ENCODE measurements around the gene SLC51B. TPM values are rescaled to one million over a fixed set of nuclear protein-coding genes. Genes with fewer than 3 reads are reported as not detected.

The SLC51B gene
- total and polyA plus RNA-seq, 11 donors: 0.08 TPM; not detected in 10

DNA sequence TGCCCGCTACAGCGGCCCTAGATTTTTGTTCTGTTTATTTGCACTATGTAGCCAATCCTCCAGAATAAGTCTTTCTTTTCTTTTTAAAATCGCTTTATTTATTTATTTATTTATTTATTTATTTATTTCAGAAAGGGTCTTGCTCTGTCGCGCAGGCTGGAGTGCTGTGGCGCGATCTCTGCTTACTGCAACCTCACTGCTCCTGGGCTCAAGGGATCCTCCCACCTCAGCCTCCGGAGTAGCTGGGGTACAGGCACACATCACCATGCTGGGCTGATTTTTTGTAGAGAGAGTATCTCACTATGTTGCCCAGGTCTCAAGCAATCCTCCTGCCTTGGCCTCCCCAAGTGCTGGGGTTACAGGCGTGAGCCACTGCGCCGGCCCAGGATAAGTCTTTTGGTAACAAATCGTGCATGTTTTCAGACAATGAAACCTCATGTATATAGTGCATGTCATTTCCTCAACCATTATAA, 15.4 kb upstream of the SLC51B start:
- H3K4me1 ChIP-seq: peaks cover 0 to 35% (median 10%) of the 10 kb centered on the region in 12 donors
- intact Hi-C loops (cut with DNase I): loop anchor here in 8 of 10 donors (1.0 to 10.0 kb wide), 7 partner anchors 39 to 268 kb away; partner anchors contain the start of genes RNU5A-1 (in 2 of the 8) and KBTBD13 (in 1 of the 8)
- peak overlapping the region in 8 of 12 donors; percentile 70 to 90 (median 77) for H3K27ac ChIP-seq
- DNase-seq: no peak
- 61 to 64% (median 63%) methylated on average over 12 of the region's 12 CpGs for WGBS, 4 donors
- peaks cover 0 to 5% (median 0%) of the 10 kb centered on the region in 9 donors for H3K27me3 ChIP-seq
- ATAC-seq: no peak
- TF ChIP-seq, protein P1, sequence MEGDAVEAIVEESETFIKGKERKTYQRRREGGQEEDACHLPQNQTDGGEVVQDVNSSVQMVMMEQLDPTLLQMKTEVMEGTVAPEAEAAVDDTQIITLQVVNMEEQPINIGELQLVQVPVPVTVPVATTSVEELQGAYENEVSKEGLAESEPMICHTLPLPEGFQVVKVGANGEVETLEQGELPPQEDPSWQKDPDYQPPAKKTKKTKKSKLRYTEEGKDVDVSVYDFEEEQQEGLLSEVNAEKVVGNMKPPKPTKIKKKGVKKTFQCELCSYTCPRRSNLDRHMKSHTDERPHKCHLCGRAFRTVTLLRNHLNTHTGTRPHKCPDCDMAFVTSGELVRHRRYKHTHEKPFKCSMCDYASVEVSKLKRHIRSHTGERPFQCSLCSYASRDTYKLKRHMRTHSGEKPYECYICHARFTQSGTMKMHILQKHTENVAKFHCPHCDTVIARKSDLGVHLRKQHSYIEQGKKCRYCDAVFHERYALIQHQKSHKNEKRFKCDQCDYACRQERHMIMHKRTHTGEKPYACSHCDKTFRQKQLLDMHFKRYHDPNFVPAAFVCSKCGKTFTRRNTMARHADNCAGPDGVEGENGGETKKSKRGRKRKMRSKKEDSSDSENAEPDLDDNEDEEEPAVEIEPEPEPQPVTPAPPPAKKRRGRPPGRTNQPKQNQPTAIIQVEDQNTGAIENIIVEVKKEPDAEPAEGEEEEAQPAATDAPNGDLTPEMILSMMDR (IDR thresholded peaks at IDR 0.05): no peak
- no peak for TF ChIP-seq POLR2A (IDR thresholded peaks at IDR 0.05)
- peak overlapping the region in 11 of 12 donors; percentile 61 to 99 (median 90) for H3K4me3 ChIP-seq
- H3K9me3 ChIP-seq: no peaks in the 10 kb centered on the region
- peaks cover 0 to 21% (median 17%) of the 10 kb centered on the region in 9 donors for H3K36me3 ChIP-seq

- WGBS, 4 donors: 28 to 47% (median 34%) methylated on average over 8 to 13 of the region's 13 CpGs
- H3K4me3 ChIP-seq: no peak overlapping the region
- no peaks in the 10 kb centered on the region for H3K36me3 ChIP-seq
- no peak overlapping the region for H3K27ac ChIP-seq
- ATAC-seq (peak; percentile 55 to 81 (median 74)), DNase-seq (peak; percentile 40 to 72 (median 66))
- intact Hi-C loops (cut with DNase I): loop anchor here in 7 of 10 donors (2.0 to 10.0 kb wide), 6 partner anchors 50 to 264 kb away; partner anchors contain the start of gene RNU5A-1 (in 2 of the 7)
- TF ChIP-seq POLR2A (IDR thresholded peaks at IDR 0.05): no peak
- TF ChIP-seq, protein P1 (IDR thresholded peaks at IDR 0.05): peak; percentile 38 to 67 (median 58)
- H3K9me3 ChIP-seq: no peaks in the 10 kb centered on the region
- peaks cover 0 to 5% (median 0%) of the 10 kb centered on the region in 9 donors for H3K27me3 ChIP-seq
- peaks cover 0 to 26% (median 6%) of the 10 kb centered on the region in 12 donors for H3K4me1 ChIP-seq
Observed at GRCh38 chr15:65032801-65033537, 12.2 kb upstream of the SLC51B start.

GRCh38 chr15:65033659-65034269, 11.4 kb upstream of the SLC51B start:
- intact Hi-C loops (cut with DNase I): loop anchor here in 7 of 10 donors (2.0 to 10.0 kb wide), 6 partner anchors 49 to 264 kb away; partner anchors contain the start of gene RNU5A-1 (in 2 of the 7)
- TF ChIP-seq POLR2A (IDR thresholded peaks at IDR 0.05): no peak
- TF ChIP-seq, protein P1 (IDR thresholded peaks at IDR 0.05): peak in 10 of 12 donors; percentile 15 to 62 (median 42)
- peaks cover 0 to 18% (median 0%) of the 10 kb centered on the region in 12 donors for H3K4me1 ChIP-seq
- no peaks in the 10 kb centered on the region for H3K36me3 ChIP-seq
- peaks cover 0 to 5% (median 0%) of the 10 kb centered on the region in 9 donors for H3K27me3 ChIP-seq
- no peak overlapping the region for H3K27ac ChIP-seq
- whole genome bisulfite sequencing, 4 donors: 24 to 32% (median 28%) methylated on average over 4 of the region's 4 CpGs
- no peak for ATAC-seq
- no peak overlapping the region for H3K4me3 ChIP-seq
- no peak for DNase-seq
- H3K9me3 ChIP-seq: no peaks in the 10 kb centered on the region
